Lung (tissue), 12 donors: ENCODE measurements around the gene DGAT2L6. TPM values are rescaled to one million over a fixed set of nuclear protein-coding genes. Genes with fewer than 3 reads are reported as not detected.

Source experiments
- ATAC-seq: fragments of 200-7000 bp; cut with Tn5 transposase; one replicate; pipeline ENCODE4 v1.9.1; 2020; ENCODE audit warnings: moderate number of reproducible peaks; ENCODE audit not compliant: insufficient read depth, low FRiP score
- DNase-seq, 3 donors: peaks; one replicate each; pipeline ENCODE4 v3.0.0-alpha.2; 2013 to 2017
- H3K27ac ChIP-seq, 2 donors: one replicate each; pipeline ENCODE4 v1.5.1; 2013; ENCODE audit warnings: mild to moderate bottlenecking in 2 of 2, moderate library complexity in 2 of 2, control low read depth in 1 of 2, inconsistent platforms in 1 of 2, low read depth in 1 of 2, low read length in 1 of 2
- H3K27me3 ChIP-seq, 3 donors: one replicate each; pipeline ENCODE4 v1.5.1; 2013; ENCODE audit warnings: low read length in 2 of 3; ENCODE audit not compliant: control insufficient read depth in 3 of 3, insufficient read depth in 3 of 3
- H3K36me3 ChIP-seq, 4 donors: one replicate each; pipeline ENCODE4 v1.5.1; 2013; ENCODE audit warnings: low read length in 4 of 4, mild to moderate bottlenecking in 1 of 4, moderate library complexity in 1 of 4; ENCODE audit not compliant: control insufficient read depth in 4 of 4, insufficient read depth in 4 of 4
- H3K4me1 ChIP-seq, 5 donors: one replicate each; pipeline ENCODE4 v1.5.1; 2013; ENCODE audit warnings: low read length in 5 of 5, mild to moderate bottlenecking in 2 of 5, moderate library complexity in 1 of 5; ENCODE audit not compliant: control insufficient read depth in 5 of 5, insufficient read depth in 5 of 5
- H3K4me3 ChIP-seq: one replicate; pipeline ENCODE4 v1.5.1; 2013; ENCODE audit warnings: mild to moderate bottlenecking, control low read depth, moderate library complexity
- H3K9ac ChIP-seq, 2 donors: one replicate each; pipeline ENCODE4 v1.5.1; 2013; ENCODE audit warnings: low read length in 2 of 2, control low read depth in 1 of 2; ENCODE audit not compliant: insufficient read depth in 1 of 2
- H3K9me3 ChIP-seq, 4 donors: one replicate each; pipeline ENCODE4 v1.5.1; 2013; ENCODE audit warnings: low read length in 3 of 4, mild to moderate bottlenecking in 1 of 4, moderate library complexity in 1 of 4; ENCODE audit not compliant: control insufficient read depth in 4 of 4, insufficient read depth in 3 of 4
- CTCF ChIP-seq: IDR thresholded peaks from 2 replicates; pipeline ENCODE4 v1.5.1; 2012; ENCODE audit warnings: mild to moderate bottlenecking; ENCODE audit errors: control extremely low read depth, extremely low read depth
- WGBS, 2 donors: extraction: QIAGEN DNeasy Blood & Tissue Kit; methylation state at CpG; one replicate each; pipeline ENCODE4 v1.1.7; 2013; 5-methylcytosine and 5-hydroxymethylcytosine counted together
- polyA plus RNA-seq, 2 donors: library from polyadenylated mRNA; stranded (reverse); fragments of 200-250 nt; gene quantifications; one replicate each; pipeline ENCODE4 v1.2.1, GENCODE V29; 2013
- total RNA-seq, 2 donors: library from RNA; depleted of rRNA in 1 of 2; stranded (reverse); fragments of >200 nt in 1 of 2; gene quantifications; one replicate each; pipeline ENCODE4 v1.2.1, GENCODE V29; 2014 to 2021
- donor health status: control.
- donor health status: control.
- donor health status: Bipolar disorder and iron deficiency.
- donor health status: healthy.
- donor health status: DM: yes; HTN: yes; CAD: no.

Gene DGAT2L6
- total and polyA plus RNA-seq, 4 donors, result not detected

GRCh38 chrX:70226048-70226447 is 48.8 kb downstream of the DGAT2L6 start:
- Histone ChIP-seq H3K4me1 (no peaks in the 10 kb centered on the region), H3K9ac (no peak overlapping the region), H3K36me3 (no peaks in the 10 kb centered on the region), H3K27me3 (no peaks in the 10 kb centered on the region), H3K9me3 (no peaks in the 10 kb centered on the region), H3K4me3 (no peak overlapping the region), H3K27ac (no peak overlapping the region)
- ATAC-seq, result no peak
- no peak for TF ChIP-seq CTCF
- no peak for DNase-seq

GRCh38 chrX:70226687-70227086 is 49.4 kb downstream of the DGAT2L6 start:
- WGBS, 2 donors, result 76 to 100% methylated on average over 2 of the region's 2 CpGs
- Histone ChIP-seq H3K36me3 (no peaks in the 10 kb centered on the region), H3K4me3 (no peak overlapping the region), H3K4me1 (no peaks in the 10 kb centered on the region), H3K9ac (no peak overlapping the region), H3K9me3 (no peaks in the 10 kb centered on the region), H3K27ac (no peak overlapping the region), H3K27me3 (no peaks in the 10 kb centered on the region)
- no peak for TF ChIP-seq CTCF
- ATAC-seq, result no peak
- no peak for DNase-seq

GRCh38 chrX:70231666-70232065 is 54.4 kb downstream of the DGAT2L6 start:
- TF ChIP-seq CTCF, result no peak
- Histone ChIP-seq H3K9me3 (no peaks in the 10 kb centered on the region), H3K9ac (no peak overlapping the region), H3K27me3 (no peaks in the 10 kb centered on the region), H3K4me1 (no peaks in the 10 kb centered on the region), H3K27ac (no peak overlapping the region), H3K4me3 (no peak overlapping the region), H3K36me3 (no peaks in the 10 kb centered on the region)
- WGBS, 2 donors, result 32 to 58% methylated on average over 3 to 4 of the region's 4 CpGs
- DNase-seq, result no peak
- no peak for ATAC-seq

- no peak for TF ChIP-seq CTCF
- Histone ChIP-seq H3K9me3 (no peaks in the 10 kb centered on the region), H3K27me3 (peaks cover 0 to 2% (median 0%) of the 10 kb centered on the region in 3 donors), H3K27ac (no peak within 1 kb of the TSS), H3K9ac (no peak within 1 kb of the TSS), H3K36me3 (no peaks in the 10 kb centered on the region), H3K4me3 (no peak within 1 kb of the TSS), H3K4me1 (no peaks in the 10 kb centered on the region)
- 74 to 95% methylated on average over 3 of the region's 3 CpGs for WGBS, 2 donors
- ATAC-seq, result no peak
- no peak for DNase-seq
Observed at GRCh38 chrX:70234355-70234754, 57.1 kb downstream of the DGAT2L6 start, which contains the start of gene AWAT1. Gene AWAT1 (plus strand): TSS chrX:70234655. CDS start chrX:70234696, 41 bp downstream.
